Right kidney (tissue), 9 donors: Measurements from ENCODE around the gene REM1.
A peak's percentile ranks its signal among the peaks of the same experiment; 100 is the strongest.
"Not testable (repeated sequence)": the region's sequence is repeated elsewhere in the genome, so short reads cannot be mapped to it uniquely, and the experiment has no call there.

Experiments used
- DNase-seq: peaks from one replicate; pipeline ENCODE4 v3.0.0-alpha.2; 2016
- long read RNA-seq, 8 donors: transcript quantifications; one replicate each; lab custom pipeline, GENCODE V29; 2026

Gene REM1
- long read RNA-seq, donor 1, partial matches to known transcripts, result 0 of 1 reads
- long read RNA-seq, donor 1, other reads (novel, unspliced or antisense), result 0 of 1 reads
- long read RNA-seq, donor 2, result 0 reads
- long read RNA-seq, donor 3, result 0 reads
- long read RNA-seq, donor 4, partial matches to known transcripts, result 0 of 1 reads
- long read RNA-seq, donor 4, other reads (novel, unspliced or antisense), result 0 of 1 reads
- long read RNA-seq, donor 5, result 0 reads
- long read RNA-seq, donor 6, partial matches to known transcripts, result 0 of 1 reads
- long read RNA-seq, donor 6, other reads (novel, unspliced or antisense), result 0 of 1 reads
- long read RNA-seq, donor 7, result 0 reads
- long read RNA-seq, donor 8, result 0 reads

- DNase-seq, result peak; percentile 10
These were observed at the start of gene REM1, which contains the start of gene DEFB124 for GRCh38 chr20:31474758-31475427. REM1 (plus strand) TSS chr20:31475288; CDS start chr20:31476446, 1,158 bp downstream. DEFB124 (minus strand) TSS chr20:31475127; CDS start chr20:31473013, 2,114 bp downstream.

- DNase-seq, result no peak
These were observed 49.3 kb upstream of the REM1 start for GRCh38 chr20:31425797-31426196.

- DNase-seq, result not testable (repeated sequence)
These were observed 48.1 kb upstream of the REM1 start for GRCh38 chr20:31426891-31427551.

- DNase-seq, result not testable (repeated sequence)
These were observed 47.5 kb upstream of the REM1 start for GRCh38 chr20:31427576-31427975.

- DNase-seq, result no peak
These were observed 44.4 kb upstream of the REM1 start for GRCh38 chr20:31430568-31431115.

GRCh38 chr20:31440012-31440659 lies 35.0 kb upstream of the REM1 start, which contains the start of gene DEFB123:
DEFB123 (plus strand) TSS chr20:31440632; CDS start chr20:31440699, 67 bp downstream.
- no peak for DNase-seq

- no peak for DNase-seq
These were observed 28.8 kb upstream of the REM1 start for GRCh38 chr20:31446084-31446819.

GRCh38 chr20:31449511-31450414 lies 25.3 kb upstream of the REM1 start:
- DNase-seq, result no peak

GRCh38 chr20:31452575-31452974 lies 22.5 kb upstream of the REM1 start:
- no peak for DNase-seq

GRCh38 chr20:31454361-31454760 lies 20.7 kb upstream of the REM1 start:
- no peak for DNase-seq

- not testable (repeated sequence) for DNase-seq
These were observed 4.1 kb upstream of the REM1 start for GRCh38 chr20:31470946-31471345.

GRCh38 chr20:31472395-31473330 lies 2.4 kb upstream of the REM1 start:
- DNase-seq, result no peak

- DNase-seq, result no peak
These were observed 1.6 kb upstream of the REM1 start for GRCh38 chr20:31473331-31474096.

- no peak for DNase-seq
These were observed 1.0 kb upstream of the REM1 start for GRCh38 chr20:31474097-31474436.

GRCh38 chr20:31475472-31476293 lies 595 bp downstream of the REM1 start:
- DNase-seq, result peak; percentile 35

- no peak for DNase-seq
These were observed 1.2 kb downstream of the REM1 start for GRCh38 chr20:31476294-31476585.

GRCh38 chr20:31476643-31477215 lies 1.6 kb downstream of the REM1 start:
- no peak for DNase-seq
